Measurements from ENCODE around the gene PGM2.

- TF ChIP-seq ATF3 (IDR thresholded peaks at IDR 0.05) (no peak), CTCF (IDR thresholded peaks at IDR 0.05; ENCODE audit: low read depth, low read length, missing input control) (no peak), JUND (IDR thresholded peaks at IDR 0.05) (no peak), YY1 (IDR thresholded peaks at IDR 0.05) (no peak), GABPA (IDR thresholded peaks at IDR 0.05 in 1 of 2, conservative IDR thresholded peaks at IDR 0.05 in 1 of 2) (no peak), REST (IDR thresholded peaks at IDR 0.05) (no peak), MAX (IDR thresholded peaks at IDR 0.05) (no peak), SP1 (IDR thresholded peaks at IDR 0.05) (no peak), ZBTB33 (IDR thresholded peaks at IDR 0.05) (no peak), HNF4G (IDR thresholded peaks at IDR 0.05) (no peak), RAD21 (IDR thresholded peaks at IDR 0.05) (no peak), TAF1 (conservative IDR thresholded peaks at IDR 0.05) (no peak)
Measured at GRCh38 chr4:37827030-37827685, 672 bp downstream of the PGM2 start.

Data from liver (tissue), 3 donors.